ENCODE data around the gene ZBTB21. TPM values are rescaled to one million over a fixed set of nuclear protein-coding genes. Genes with fewer than 3 reads are reported as not detected.

Gene ZBTB21
- total RNA-seq, 1 experiment from 2014 or later: 17.9 TPM

DNA sequence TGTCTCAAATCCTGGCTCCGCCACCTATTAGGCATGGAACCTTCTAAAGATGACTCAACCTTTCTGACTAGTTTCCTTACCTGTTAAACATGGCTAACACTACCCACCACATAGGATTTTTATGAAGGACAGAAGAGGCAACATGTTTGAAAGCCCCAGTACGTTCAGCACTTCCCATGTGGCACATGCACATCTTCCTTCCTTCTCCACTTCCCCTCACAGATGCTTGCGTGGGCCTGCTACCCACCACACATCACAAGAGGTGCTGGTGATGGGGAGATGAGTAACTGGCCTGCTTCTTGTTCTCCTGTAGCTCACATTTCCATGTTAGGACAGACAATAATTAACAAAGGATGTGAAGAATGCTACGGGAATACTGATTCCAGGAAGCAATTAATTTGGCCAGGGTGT is 7.1 kb downstream of the ZBTB21 start:
- BruUV-seq (replicated peaks): no TSS peak
- DNase-seq (ENCODE audit: low read depth, low spot score) (no peak), ATAC-seq (no peak)
- Histone ChIP-seq H3K27ac (ENCODE audit: low read length) (no peak overlapping the region), H3K27me3 (ENCODE audit: control insufficient read depth, insufficient read depth, low read length) (no peaks in the 10 kb centered on the region), H3K4me3 (ENCODE audit: low read depth in 2 of 2, low read length in 2 of 2) (no peak overlapping the region), H3K9me3 (ENCODE audit: control insufficient read depth, insufficient read depth, low read depth, low read length) (no peaks in the 10 kb centered on the region), H3K36me3 (ENCODE audit: control insufficient read depth, insufficient read depth, low read length) (no peaks in the 10 kb centered on the region; the same call in none of the 2 replicates), H3K4me1 (ENCODE audit: control insufficient read depth, insufficient read depth, low read length) (no peaks in the 10 kb centered on the region; the same call in 1 of the 2 replicates)
- TF ChIP-seq TCF7L2 (IDR thresholded peaks at IDR 0.05; ENCODE audit: low read depth, low read length) (no peak), POLR2AphosphoS5 (IDR thresholded peaks at IDR 0.05; ENCODE audit: low read depth, low read length) (no peak), SIN3A (IDR thresholded peaks at IDR 0.05; ENCODE audit: borderline replicate concordance, insufficient read depth, low read depth, low read length) (no peak)
- TF ChIP-seq, protein P1, sequence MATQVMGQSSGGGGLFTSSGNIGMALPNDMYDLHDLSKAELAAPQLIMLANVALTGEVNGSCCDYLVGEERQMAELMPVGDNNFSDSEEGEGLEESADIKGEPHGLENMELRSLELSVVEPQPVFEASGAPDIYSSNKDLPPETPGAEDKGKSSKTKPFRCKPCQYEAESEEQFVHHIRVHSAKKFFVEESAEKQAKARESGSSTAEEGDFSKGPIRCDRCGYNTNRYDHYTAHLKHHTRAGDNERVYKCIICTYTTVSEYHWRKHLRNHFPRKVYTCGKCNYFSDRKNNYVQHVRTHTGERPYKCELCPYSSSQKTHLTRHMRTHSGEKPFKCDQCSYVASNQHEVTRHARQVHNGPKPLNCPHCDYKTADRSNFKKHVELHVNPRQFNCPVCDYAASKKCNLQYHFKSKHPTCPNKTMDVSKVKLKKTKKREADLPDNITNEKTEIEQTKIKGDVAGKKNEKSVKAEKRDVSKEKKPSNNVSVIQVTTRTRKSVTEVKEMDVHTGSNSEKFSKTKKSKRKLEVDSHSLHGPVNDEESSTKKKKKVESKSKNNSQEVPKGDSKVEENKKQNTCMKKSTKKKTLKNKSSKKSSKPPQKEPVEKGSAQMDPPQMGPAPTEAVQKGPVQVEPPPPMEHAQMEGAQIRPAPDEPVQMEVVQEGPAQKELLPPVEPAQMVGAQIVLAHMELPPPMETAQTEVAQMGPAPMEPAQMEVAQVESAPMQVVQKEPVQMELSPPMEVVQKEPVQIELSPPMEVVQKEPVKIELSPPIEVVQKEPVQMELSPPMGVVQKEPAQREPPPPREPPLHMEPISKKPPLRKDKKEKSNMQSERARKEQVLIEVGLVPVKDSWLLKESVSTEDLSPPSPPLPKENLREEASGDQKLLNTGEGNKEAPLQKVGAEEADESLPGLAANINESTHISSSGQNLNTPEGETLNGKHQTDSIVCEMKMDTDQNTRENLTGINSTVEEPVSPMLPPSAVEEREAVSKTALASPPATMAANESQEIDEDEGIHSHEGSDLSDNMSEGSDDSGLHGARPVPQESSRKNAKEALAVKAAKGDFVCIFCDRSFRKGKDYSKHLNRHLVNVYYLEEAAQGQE (IDR thresholded peaks at IDR 0.05; ENCODE audit: insufficient read depth in 1 of 2, low read depth in 2 of 2, low read length in 1 of 2): no peak
- TF ChIP-seq, protein P2, sequence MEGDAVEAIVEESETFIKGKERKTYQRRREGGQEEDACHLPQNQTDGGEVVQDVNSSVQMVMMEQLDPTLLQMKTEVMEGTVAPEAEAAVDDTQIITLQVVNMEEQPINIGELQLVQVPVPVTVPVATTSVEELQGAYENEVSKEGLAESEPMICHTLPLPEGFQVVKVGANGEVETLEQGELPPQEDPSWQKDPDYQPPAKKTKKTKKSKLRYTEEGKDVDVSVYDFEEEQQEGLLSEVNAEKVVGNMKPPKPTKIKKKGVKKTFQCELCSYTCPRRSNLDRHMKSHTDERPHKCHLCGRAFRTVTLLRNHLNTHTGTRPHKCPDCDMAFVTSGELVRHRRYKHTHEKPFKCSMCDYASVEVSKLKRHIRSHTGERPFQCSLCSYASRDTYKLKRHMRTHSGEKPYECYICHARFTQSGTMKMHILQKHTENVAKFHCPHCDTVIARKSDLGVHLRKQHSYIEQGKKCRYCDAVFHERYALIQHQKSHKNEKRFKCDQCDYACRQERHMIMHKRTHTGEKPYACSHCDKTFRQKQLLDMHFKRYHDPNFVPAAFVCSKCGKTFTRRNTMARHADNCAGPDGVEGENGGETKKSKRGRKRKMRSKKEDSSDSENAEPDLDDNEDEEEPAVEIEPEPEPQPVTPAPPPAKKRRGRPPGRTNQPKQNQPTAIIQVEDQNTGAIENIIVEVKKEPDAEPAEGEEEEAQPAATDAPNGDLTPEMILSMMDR (IDR thresholded peaks at IDR 0.05): no peak
- POLR2A ChIA-PET: no interaction called here
- CTCF ChIA-PET: no interaction called here
- in situ Hi-C loops (cut with HindIII; ENCODE audit: low pct_unique_long_range_greater_than_20kb, low sequenced_read_pairs): no loop called here
- intact Hi-C loops (cut with micrococcal nuclease; ENCODE audit: unreplicated experiment): no loop called here

DNA sequence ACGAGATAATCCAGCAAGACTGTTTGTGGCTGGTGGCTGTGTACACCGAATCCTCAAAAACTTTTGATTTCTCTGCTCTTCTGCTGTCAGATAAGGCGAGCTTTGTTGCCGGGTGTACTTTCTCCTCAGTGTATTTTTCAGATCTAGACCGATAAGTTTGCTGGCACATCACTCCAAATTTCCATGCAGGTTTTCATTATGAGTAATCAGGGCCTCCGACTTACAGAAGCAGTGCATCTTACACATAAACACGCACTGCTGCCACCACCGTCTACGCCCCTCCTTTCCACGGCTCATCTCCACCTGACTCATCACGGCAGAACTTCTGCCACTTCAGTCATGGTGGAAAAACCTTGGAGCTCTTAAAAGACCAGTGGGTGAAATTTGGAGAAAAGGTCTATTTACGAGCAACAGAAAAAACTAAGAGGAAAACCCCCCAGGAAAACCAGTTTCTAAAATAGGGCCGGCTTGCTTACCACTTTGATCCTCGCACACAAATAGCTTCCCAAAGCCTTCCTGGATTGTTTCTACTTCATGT is 7.7 kb downstream of the ZBTB21 start:
- DNase-seq (ENCODE audit: low read depth, low spot score) (no peak), ATAC-seq (no peak)
- CTCF ChIA-PET: no interaction called here
- intact Hi-C loops (cut with micrococcal nuclease; ENCODE audit: unreplicated experiment): no loop called here
- Histone ChIP-seq H3K9me3 (ENCODE audit: control insufficient read depth, insufficient read depth, low read depth, low read length) (no peaks in the 10 kb centered on the region), H3K4me3 (ENCODE audit: low read depth in 2 of 2, low read length in 2 of 2) (no peak overlapping the region), H3K27me3 (ENCODE audit: control insufficient read depth, insufficient read depth, low read length) (no peaks in the 10 kb centered on the region), H3K27ac (ENCODE audit: low read length) (no peak overlapping the region), H3K36me3 (ENCODE audit: control insufficient read depth, insufficient read depth, low read length) (no peaks in the 10 kb centered on the region; the same call in none of the 2 replicates), H3K4me1 (ENCODE audit: control insufficient read depth, insufficient read depth, low read length) (no peaks in the 10 kb centered on the region; the same call in 1 of the 2 replicates)
- POLR2A ChIA-PET: no interaction called here
- no TSS peak for BruUV-seq (replicated peaks)
- in situ Hi-C loops (cut with HindIII; ENCODE audit: low pct_unique_long_range_greater_than_20kb, low sequenced_read_pairs): no loop called here
- TF ChIP-seq, protein P1 (IDR thresholded peaks at IDR 0.05; ENCODE audit: insufficient read depth in 1 of 2, low read depth in 2 of 2, low read length in 1 of 2): no peak
- TF ChIP-seq, protein P2 (IDR thresholded peaks at IDR 0.05): no peak
- TF ChIP-seq SIN3A (IDR thresholded peaks at IDR 0.05; ENCODE audit: borderline replicate concordance, insufficient read depth, low read depth, low read length) (no peak), TCF7L2 (IDR thresholded peaks at IDR 0.05; ENCODE audit: low read depth, low read length) (no peak), POLR2AphosphoS5 (IDR thresholded peaks at IDR 0.05; ENCODE audit: low read depth, low read length) (no peak)
